ENCODE measurements around the gene TRIO. TPM values are rescaled to one million over a fixed set of nuclear protein-coding genes. Genes with fewer than 3 reads are reported as not detected.

TRIO gene
- total and polyA plus RNA-seq, 5 experiments from 2014 or later, result 0.69 to 8.3 (median 4.0) TPM; not detected in 1

- no peaks in the 10 kb centered on the region for H3K27me3 Mint-ChIP-seq
- no peaks in the 10 kb centered on the region for H3K4me1 Mint-ChIP-seq
- ATAC-seq (no peak), DNase-seq (no peak)
- no peak overlapping the region for H3K4me3 Mint-ChIP-seq
- H3K36me3 Mint-ChIP-seq, result no peaks in the 10 kb centered on the region
- no peaks in the 10 kb centered on the region for H3K9me3 Mint-ChIP-seq
- POLR2A ChIA-PET, result no interaction called here
- H3K27ac Mint-ChIP-seq, result peak overlapping the region in 1 of 10 donors; percentile 70
Measured at GRCh38 chr5:14479143-14479696, 336.1 kb downstream of the TRIO start.

GRCh38 chr5:14481349-14481748, 338.2 kb downstream of the TRIO start:
- no peaks in the 10 kb centered on the region for H3K9me3 Mint-ChIP-seq
- POLR2A ChIA-PET, result interaction anchor here (0.7 kb wide), 1 partner anchor 21 kb away, joined by 3 read pairs; no protein-coding TSS in a partner anchor
- ATAC-seq (no peak), DNase-seq (no peak)
- no peak overlapping the region for H3K4me3 Mint-ChIP-seq
- H3K4me1 Mint-ChIP-seq, result peaks cover 0 to 10% (median 5%) of the 10 kb centered on the region in 4 donors
- H3K27ac Mint-ChIP-seq, result peak overlapping the region in 1 of 10 donors; percentile 8
- H3K36me3 Mint-ChIP-seq, result no peaks in the 10 kb centered on the region
- no peaks in the 10 kb centered on the region for H3K27me3 Mint-ChIP-seq

GRCh38 chr5:14482085-14482484, 338.9 kb downstream of the TRIO start:
- Mint-ChIP-seq H3K27me3 (no peaks in the 10 kb centered on the region), H3K36me3 (no peaks in the 10 kb centered on the region), H3K9me3 (no peaks in the 10 kb centered on the region), H3K4me1 (peaks cover 0 to 10% (median 5%) of the 10 kb centered on the region in 4 donors), H3K4me3 (no peak overlapping the region), H3K27ac (peak overlapping the region in 1 of 10 donors; percentile 13)
- POLR2A ChIA-PET, result interaction anchor here (0.7 kb wide), 1 partner anchor 22 kb away, joined by 3 read pairs; no protein-coding TSS in a partner anchor
- no peak for DNase-seq
- no peak for ATAC-seq

- ATAC-seq (no peak), DNase-seq (no peak)
- no peaks in the 10 kb centered on the region for H3K36me3 Mint-ChIP-seq
- H3K27me3 Mint-ChIP-seq, result no peaks in the 10 kb centered on the region
- peaks cover 0 to 4% (median 0%) of the 10 kb centered on the region in 9 donors for H3K9me3 Mint-ChIP-seq
- H3K4me1 Mint-ChIP-seq, result peaks cover 0 to 10% (median 5%) of the 10 kb centered on the region in 4 donors
- no peak overlapping the region for H3K4me3 Mint-ChIP-seq
- H3K27ac Mint-ChIP-seq, result no peak overlapping the region
- POLR2A ChIA-PET, result no interaction called here
Measured at GRCh38 chr5:14483504-14484157, 340.5 kb downstream of the TRIO start.

GRCh38 chr5:14486486-14486885, 343.3 kb downstream of the TRIO start:
- Mint-ChIP-seq H3K36me3 (no peaks in the 10 kb centered on the region), H3K9me3 (peaks cover 0 to 4% (median 0%) of the 10 kb centered on the region in 9 donors), H3K27ac (no peak overlapping the region), H3K4me1 (peaks cover 0 to 10% (median 5%) of the 10 kb centered on the region in 4 donors), H3K27me3 (peaks cover 0 to 1% (median 0%) of the 10 kb centered on the region in 5 donors), H3K4me3 (no peak overlapping the region)
- POLR2A ChIA-PET, result no interaction called here
- DNase-seq (no peak), ATAC-seq (no peak)

- Mint-ChIP-seq H3K27ac (no peak overlapping the region), H3K9me3 (peaks cover 0 to 4% (median 0%) of the 10 kb centered on the region in 9 donors), H3K4me1 (peaks cover 0 to 10% (median 5%) of the 10 kb centered on the region in 4 donors), H3K27me3 (peaks cover 0 to 1% (median 0%) of the 10 kb centered on the region in 5 donors), H3K36me3 (no peaks in the 10 kb centered on the region), H3K4me3 (no peak overlapping the region)
- no peak for DNase-seq
- POLR2A ChIA-PET, result no interaction called here
- no peak for ATAC-seq
Measured at GRCh38 chr5:14486996-14487896, 344.1 kb downstream of the TRIO start.

- peaks cover 0 to 4% (median 0%) of the 10 kb centered on the region in 9 donors for H3K9me3 Mint-ChIP-seq
- no peaks in the 10 kb centered on the region for H3K36me3 Mint-ChIP-seq
- H3K27ac Mint-ChIP-seq, result peak overlapping the region in 2 of 10 donors; percentile 54 to 59
- H3K4me3 Mint-ChIP-seq, result no peak overlapping the region
- ATAC-seq (no peak), DNase-seq (no peak)
- peaks cover 0 to 1% (median 0%) of the 10 kb centered on the region in 5 donors for H3K27me3 Mint-ChIP-seq
- peaks cover 0 to 10% (median 6%) of the 10 kb centered on the region in 4 donors for H3K4me1 Mint-ChIP-seq
- POLR2A ChIA-PET, result no interaction called here
Measured at GRCh38 chr5:14487897-14488570, 344.9 kb downstream of the TRIO start.

GRCh38 chr5:14488709-14489108, 345.6 kb downstream of the TRIO start:
- H3K9me3 Mint-ChIP-seq, result peaks cover 0 to 4% (median 0%) of the 10 kb centered on the region in 9 donors
- H3K4me3 Mint-ChIP-seq, result no peak overlapping the region
- H3K27me3 Mint-ChIP-seq, result peaks cover 0 to 1% (median 0%) of the 10 kb centered on the region in 5 donors
- ATAC-seq (no peak), DNase-seq (no peak)
- POLR2A ChIA-PET, result no interaction called here
- peak overlapping the region in 1 of 10 donors; percentile 59 for H3K27ac Mint-ChIP-seq
- no peaks in the 10 kb centered on the region for H3K36me3 Mint-ChIP-seq
- H3K4me1 Mint-ChIP-seq, result peaks cover 0 to 10% (median 6%) of the 10 kb centered on the region in 4 donors

- Mint-ChIP-seq H3K4me3 (no peak overlapping the region), H3K9me3 (peaks cover 0 to 4% (median 0%) of the 10 kb centered on the region in 9 donors), H3K27me3 (peaks cover 0 to 1% (median 0%) of the 10 kb centered on the region in 5 donors), H3K27ac (no peak overlapping the region), H3K4me1 (peaks cover 0 to 8% (median 4%) of the 10 kb centered on the region in 4 donors), H3K36me3 (no peaks in the 10 kb centered on the region)
- ATAC-seq (no peak), DNase-seq (no peak)
- POLR2A ChIA-PET, result no interaction called here
Measured at GRCh38 chr5:14489643-14490042, 346.5 kb downstream of the TRIO start.

- POLR2A ChIA-PET, result no interaction called here
- Mint-ChIP-seq H3K27me3 (peaks cover 0 to 1% (median 0%) of the 10 kb centered on the region in 5 donors), H3K27ac (no peak overlapping the region)
Measured at GRCh38 chr5:14490309-14490711, 347.2 kb downstream of the TRIO start.

GRCh38 chr5:14491015-14491915, 348.1 kb downstream of the TRIO start:
- H3K4me1 Mint-ChIP-seq, result peaks cover 4 to 6% (median 6%) of the 10 kb centered on the region in 4 donors
- H3K9me3 Mint-ChIP-seq, result peaks cover 0 to 4% (median 0%) of the 10 kb centered on the region in 9 donors
- H3K27ac Mint-ChIP-seq, result no peak overlapping the region
- DNase-seq (no peak), ATAC-seq (no peak)
- no peak overlapping the region for H3K4me3 Mint-ChIP-seq
- H3K27me3 Mint-ChIP-seq, result peaks cover 0 to 1% (median 0%) of the 10 kb centered on the region in 5 donors
- POLR2A ChIA-PET, result no interaction called here
- H3K36me3 Mint-ChIP-seq, result peaks cover 0 to 2% (median 0%) of the 10 kb centered on the region in 3 donors

More at GRCh38 chr5:14490309-14490711, 347.2 kb downstream of the TRIO start:
- Mint-ChIP-seq H3K4me3 (no peak overlapping the region), H3K4me1 (peaks cover 0 to 4% (median 2%) of the 10 kb centered on the region in 4 donors), H3K36me3 (no peaks in the 10 kb centered on the region), H3K9me3 (peaks cover 0 to 4% (median 0%) of the 10 kb centered on the region in 9 donors)
- no peak for ATAC-seq
- no peak for DNase-seq
